Mesenchymal stem cell (in vitro differentiated cells and primary cell): ENCODE results near the gene CDH12.

Experiments used
- DNase-seq: peaks from one replicate; pipeline ENCODE4 v3.0.0-alpha.2; 2013
- H2AFZ ChIP-seq: one replicate; pipeline ENCODE4 v1.6.1; 2013; ENCODE audit warnings: low read depth, mild to moderate bottlenecking, control low read depth, inconsistent platforms, low read length, moderate library complexity
- H2AK5ac ChIP-seq: 2 replicates; pipeline ENCODE4 v1.6.1; 2013; ENCODE audit warnings: low read length, moderate library complexity, mild to moderate bottlenecking, inconsistent platforms; ENCODE audit not compliant: severe bottlenecking
- H2BK120ac ChIP-seq: one replicate; pipeline ENCODE4 v1.6.1; 2013; ENCODE audit warnings: low read depth, mild to moderate bottlenecking, inconsistent platforms, low read length, moderate library complexity
- H2BK12ac ChIP-seq, 2 experiments: one replicate each; pipeline ENCODE4 v1.6.1; 2013; ENCODE audit warnings: inconsistent platforms in 2 of 2, low read length in 2 of 2, mild to moderate bottlenecking in 2 of 2, moderate library complexity in 2 of 2, control low read depth in 1 of 2
- H2BK15ac ChIP-seq: one replicate; pipeline ENCODE4 v1.6.1; 2013; ENCODE audit warnings: mild to moderate bottlenecking, low read depth, inconsistent platforms; ENCODE audit not compliant: poor library complexity, severe bottlenecking
- H2BK5ac ChIP-seq: 2 replicates; pipeline ENCODE4 v1.6.1; 2013; ENCODE audit warnings: low read depth, mild to moderate bottlenecking, low read length, control low read depth, inconsistent platforms; ENCODE audit not compliant: poor library complexity, severe bottlenecking
- H3K14ac ChIP-seq, 2 experiments: one replicate each; pipeline ENCODE4 v1.6.1; 2013; ENCODE audit warnings: inconsistent platforms in 2 of 2, low read length in 2 of 2, control low read depth in 1 of 2, mild to moderate bottlenecking in 1 of 2, moderate library complexity in 1 of 2
- H3K18ac ChIP-seq, 2 experiments: one replicate each; pipeline ENCODE4 v1.6.1; 2013; ENCODE audit warnings: inconsistent platforms in 2 of 2, low read length in 2 of 2, control low read depth in 1 of 2, low read depth in 1 of 2, mild to moderate bottlenecking in 1 of 2
- H3K23ac ChIP-seq, 2 experiments: one replicate each; pipeline ENCODE4 v1.6.1; 2013; ENCODE audit warnings: inconsistent platforms in 2 of 2, low read length in 2 of 2, mild to moderate bottlenecking in 2 of 2, moderate library complexity in 2 of 2, control low read depth in 1 of 2
- H3K27ac ChIP-seq: 2 replicates; pipeline ENCODE4 v1.5.1; 2013; ENCODE audit warnings: mild to moderate bottlenecking, moderate library complexity, low read length, control low read depth, inconsistent platforms; ENCODE audit not compliant: poor library complexity, severe bottlenecking
- H3K27me3 ChIP-seq, 2 experiments: 2 replicates each; pipeline versions ENCODE4 v1.6.1 to v1.7.0; 2013; ENCODE audit warnings: low read length in 2 of 2, mild to moderate bottlenecking in 2 of 2, moderate library complexity in 2 of 2, control low read depth in 1 of 2, inconsistent platforms in 1 of 2; ENCODE audit not compliant: control insufficient read depth in 1 of 2, insufficient read depth in 1 of 2
- H3K36me3 ChIP-seq, 2 experiments: 2 replicates each; pipeline versions ENCODE4 v1.6.1 to v1.7.0; 2013; ENCODE audit warnings: low read length in 2 of 2, control low read depth in 1 of 2, inconsistent platforms in 1 of 2, low read depth in 1 of 2, mild to moderate bottlenecking in 1 of 2; ENCODE audit not compliant: insufficient read depth in 2 of 2, control insufficient read depth in 1 of 2
- H3K4ac ChIP-seq, 2 experiments: one replicate each; pipeline ENCODE4 v1.6.1; 2013; ENCODE audit warnings: inconsistent platforms in 2 of 2, low read length in 2 of 2, mild to moderate bottlenecking in 2 of 2, moderate library complexity in 2 of 2, control low read depth in 1 of 2, low read depth in 1 of 2
- H3K4me1 ChIP-seq: 2 replicates; pipeline ENCODE4 v1.6.1; 2013; ENCODE audit warnings: low read depth, low read length, control low read depth; ENCODE audit not compliant: control insufficient read depth, insufficient read depth
- H3K4me2 ChIP-seq: 2 replicates; pipeline ENCODE4 v1.6.1; 2013; ENCODE audit warnings: low read length, mild to moderate bottlenecking, inconsistent platforms; ENCODE audit not compliant: poor library complexity, severe bottlenecking
- H3K4me3 ChIP-seq, 2 experiments: 2 replicates each; pipeline versions ENCODE4 v1.5.1 to v1.7.0; 2013; ENCODE audit warnings: low read length in 2 of 2, mild to moderate bottlenecking in 2 of 2, control low read depth in 1 of 2, low read depth in 1 of 2; ENCODE audit not compliant: insufficient read depth in 1 of 2
- H3K79me1 ChIP-seq: replicated peaks from 2 replicates; pipeline ENCODE4 v1.6.1; 2013; ENCODE audit warnings: mild to moderate bottlenecking, control low read depth, low read length, inconsistent platforms; ENCODE audit not compliant: poor library complexity, severe bottlenecking
- H3K9ac ChIP-seq: 2 replicates; pipeline ENCODE4 v1.7.0; 2013; ENCODE audit warnings: mild to moderate bottlenecking, low read length, moderate library complexity
- H3K9me3 ChIP-seq: 2 replicates; pipeline ENCODE4 v1.7.0; 2013; ENCODE audit warnings: mild to moderate bottlenecking, low read length; ENCODE audit not compliant: control insufficient read depth
- H4K8ac ChIP-seq: one replicate; pipeline ENCODE4 v1.6.1; 2013; ENCODE audit warnings: inconsistent platforms, mild to moderate bottlenecking, low read length, moderate library complexity
- H4K91ac ChIP-seq: one replicate; pipeline ENCODE4 v1.6.1; 2013; ENCODE audit warnings: mild to moderate bottlenecking, low read length, inconsistent platforms
- WGBS: methylation state at CpG from one replicate; pipeline ENCODE4 v1.1.7; 2013; ENCODE audit warnings: mixed read lengths; 5-methylcytosine and 5-hydroxymethylcytosine counted together

Gene CDH12

GRCh38 chr5:22460189-22460588 is 393.0 kb downstream of the CDH12 start:
- H2AK5ac ChIP-seq, result no peak overlapping the region
- no peak overlapping the region for H3K4me3 ChIP-seq
- H3K27ac ChIP-seq, result no peak overlapping the region
- no peak overlapping the region for H2BK15ac ChIP-seq
- no peak overlapping the region for H4K8ac ChIP-seq
- no peak overlapping the region for H3K4me2 ChIP-seq
- H3K14ac ChIP-seq, result no peak overlapping the region
- no peak for DNase-seq
- H2BK120ac ChIP-seq, result no peak overlapping the region
- no peak overlapping the region for H2BK12ac ChIP-seq
- no peak overlapping the region for H3K23ac ChIP-seq
- no peak overlapping the region for H2AFZ ChIP-seq
- no peaks in the 10 kb centered on the region for H3K9me3 ChIP-seq
- H2BK5ac ChIP-seq, result no peak overlapping the region
- WGBS, result 93% methylated on average over 1 of the region's 4 CpGs
- no peaks in the 10 kb centered on the region for H3K36me3 ChIP-seq
- no peaks in the 10 kb centered on the region for H3K4me1 ChIP-seq
- H3K18ac ChIP-seq, result no peak overlapping the region
- no peak overlapping the region for H3K9ac ChIP-seq
- H3K27me3 ChIP-seq, result no peaks in the 10 kb centered on the region
- H4K91ac ChIP-seq, result no peak overlapping the region
- H3K79me1 ChIP-seq, result no peaks in the 10 kb centered on the region
- H3K4ac ChIP-seq, result no peak overlapping the region

- no peak overlapping the region for H3K4ac ChIP-seq
- no peaks in the 10 kb centered on the region for H3K79me1 ChIP-seq
- H3K14ac ChIP-seq, result no peak overlapping the region
- no peak overlapping the region for H2AK5ac ChIP-seq
- H3K4me1 ChIP-seq, result no peaks in the 10 kb centered on the region
- H4K91ac ChIP-seq, result no peak overlapping the region
- H3K23ac ChIP-seq, result no peak overlapping the region
- H3K9ac ChIP-seq, result no peak overlapping the region
- H3K27me3 ChIP-seq, result no peaks in the 10 kb centered on the region
- no peak overlapping the region for H4K8ac ChIP-seq
- no peak overlapping the region for H2BK15ac ChIP-seq
- no CpG with 5 or more reads among the region's 2 CpGs for WGBS
- no peak overlapping the region for H2BK5ac ChIP-seq
- DNase-seq, result no peak
- no peaks in the 10 kb centered on the region for H3K9me3 ChIP-seq
- H2AFZ ChIP-seq, result no peak overlapping the region
- no peak overlapping the region for H2BK120ac ChIP-seq
- H3K36me3 ChIP-seq, result no peaks in the 10 kb centered on the region
- H3K4me2 ChIP-seq, result no peak overlapping the region
- H3K4me3 ChIP-seq, result no peak overlapping the region
- H3K27ac ChIP-seq, result no peak overlapping the region
- no peak overlapping the region for H2BK12ac ChIP-seq
- H3K18ac ChIP-seq, result no peak overlapping the region
These were observed 420.2 kb downstream of the CDH12 start for GRCh38 chr5:22432905-22433304.

- no peaks in the 10 kb centered on the region for H3K9me3 ChIP-seq
- H3K4me1 ChIP-seq, result no peaks in the 10 kb centered on the region
- H2BK120ac ChIP-seq, result no peak overlapping the region
- no peak overlapping the region for H3K4ac ChIP-seq
- no peak overlapping the region for H4K91ac ChIP-seq
- no peak overlapping the region for H3K14ac ChIP-seq
- no peak overlapping the region for H2BK15ac ChIP-seq
- 71% methylated on average over 2 of the region's 3 CpGs for WGBS
- no peak overlapping the region for H2AFZ ChIP-seq
- H3K27ac ChIP-seq, result no peak overlapping the region
- H3K4me2 ChIP-seq, result no peak overlapping the region
- no peak overlapping the region for H4K8ac ChIP-seq
- no peaks in the 10 kb centered on the region for H3K79me1 ChIP-seq
- no peak overlapping the region for H2AK5ac ChIP-seq
- H3K18ac ChIP-seq, result no peak overlapping the region
- H3K4me3 ChIP-seq, result no peak overlapping the region
- H3K23ac ChIP-seq, result no peak overlapping the region
- H3K27me3 ChIP-seq, result no peaks in the 10 kb centered on the region
- no peak overlapping the region for H2BK12ac ChIP-seq
- H3K9ac ChIP-seq, result no peak overlapping the region
- no peak overlapping the region for H2BK5ac ChIP-seq
- H3K36me3 ChIP-seq, result no peaks in the 10 kb centered on the region
- DNase-seq, result no peak
These were observed 421.3 kb downstream of the CDH12 start for GRCh38 chr5:22431840-22432239.

- H3K36me3 ChIP-seq, result no peaks in the 10 kb centered on the region
- H2AFZ ChIP-seq, result no peak overlapping the region
- H3K9me3 ChIP-seq, result no peaks in the 10 kb centered on the region
- H3K27ac ChIP-seq, result no peak overlapping the region
- H2BK12ac ChIP-seq, result no peak overlapping the region
- H3K79me1 ChIP-seq, result no peaks in the 10 kb centered on the region
- no peaks in the 10 kb centered on the region for H3K4me1 ChIP-seq
- H2BK15ac ChIP-seq, result no peak overlapping the region
- no peak for DNase-seq
- no peak overlapping the region for H3K9ac ChIP-seq
- H4K91ac ChIP-seq, result no peak overlapping the region
- no peak overlapping the region for H2BK5ac ChIP-seq
- no peaks in the 10 kb centered on the region for H3K27me3 ChIP-seq
- no CpG with 5 or more reads among the region's 2 CpGs for WGBS
- H3K4me3 ChIP-seq, result no peak overlapping the region
- no peak overlapping the region for H3K18ac ChIP-seq
- no peak overlapping the region for H3K14ac ChIP-seq
- H4K8ac ChIP-seq, result no peak overlapping the region
- H2BK120ac ChIP-seq, result no peak overlapping the region
- no peak overlapping the region for H2AK5ac ChIP-seq
- H3K4me2 ChIP-seq, result no peak overlapping the region
- H3K23ac ChIP-seq, result no peak overlapping the region
- H3K4ac ChIP-seq, result no peak overlapping the region
These were observed 421.7 kb downstream of the CDH12 start for GRCh38 chr5:22431406-22431805.
